Measurements from ENCODE around the gene KLHDC8A. TPM values are rescaled to one million over a fixed set of nuclear protein-coding genes. Genes with fewer than 3 reads are reported as not detected.
A peak's percentile ranks its signal among the peaks of the same experiment; 100 is the strongest.

Gene KLHDC8A
- total RNA-seq, 2 donors from 2014 or later: not detected

DNA sequence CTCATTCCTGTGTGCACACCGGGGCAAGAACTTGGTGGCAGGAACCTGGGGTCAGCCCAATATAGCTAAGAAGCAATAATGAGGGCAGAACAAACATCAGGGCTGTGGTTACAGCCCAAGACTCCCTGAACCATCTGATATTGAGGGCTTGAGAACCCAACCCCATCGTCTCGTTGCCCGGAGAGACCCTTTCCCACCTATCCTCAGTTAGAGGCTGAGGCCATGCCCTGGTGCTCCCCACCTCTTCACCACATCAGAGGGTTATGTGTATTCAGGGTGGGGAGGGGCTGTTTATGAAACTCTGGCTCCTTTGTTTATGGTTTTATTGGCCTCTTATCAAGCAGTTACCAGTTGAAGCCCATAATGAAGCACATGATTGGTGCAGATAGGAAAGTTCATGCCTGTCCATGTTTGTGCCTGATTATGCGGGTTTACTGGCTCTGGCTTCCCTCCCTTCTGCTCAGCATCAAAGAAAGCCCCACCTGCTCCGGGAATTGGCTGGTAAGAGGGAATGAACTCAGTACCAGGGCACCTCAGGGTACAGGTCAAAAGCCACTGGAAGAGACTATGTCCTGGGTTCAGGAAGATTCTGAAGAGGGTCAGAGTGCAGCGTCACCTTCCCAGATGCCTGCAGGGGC, 49.7 kb downstream of the KLHDC8A start:
- no peaks in the 10 kb centered on the region for H3K36me3 ChIP-seq
- no peak for ATAC-seq (ENCODE audit: insufficient number of reproducible peaks, low FRiP score, low read depth)
- no peaks in the 10 kb centered on the region for H3K27me3 ChIP-seq (replicated peaks; ENCODE audit: insufficient read depth)

GRCh38 chr1:205304695-205305070, 52.0 kb downstream of the KLHDC8A start:
- no peaks in the 10 kb centered on the region for H3K36me3 ChIP-seq
- no peak for ATAC-seq (ENCODE audit: insufficient number of reproducible peaks, low FRiP score, low read depth)
- H3K4me1 ChIP-seq (ENCODE audit: control insufficient read depth in 1 of 2, low read depth in 2 of 2): peaks cover 10 to 14% of the 10 kb centered on the region in 2 donors
- DNase-seq (ENCODE audit: low spot score): no peak
- H3K27me3 ChIP-seq (replicated peaks; ENCODE audit: insufficient read depth): no peaks in the 10 kb centered on the region
- H3K27ac ChIP-seq: no peak overlapping the region
- no peaks in the 10 kb centered on the region for H3K9me3 ChIP-seq
- TF ChIP-seq, protein P1, sequence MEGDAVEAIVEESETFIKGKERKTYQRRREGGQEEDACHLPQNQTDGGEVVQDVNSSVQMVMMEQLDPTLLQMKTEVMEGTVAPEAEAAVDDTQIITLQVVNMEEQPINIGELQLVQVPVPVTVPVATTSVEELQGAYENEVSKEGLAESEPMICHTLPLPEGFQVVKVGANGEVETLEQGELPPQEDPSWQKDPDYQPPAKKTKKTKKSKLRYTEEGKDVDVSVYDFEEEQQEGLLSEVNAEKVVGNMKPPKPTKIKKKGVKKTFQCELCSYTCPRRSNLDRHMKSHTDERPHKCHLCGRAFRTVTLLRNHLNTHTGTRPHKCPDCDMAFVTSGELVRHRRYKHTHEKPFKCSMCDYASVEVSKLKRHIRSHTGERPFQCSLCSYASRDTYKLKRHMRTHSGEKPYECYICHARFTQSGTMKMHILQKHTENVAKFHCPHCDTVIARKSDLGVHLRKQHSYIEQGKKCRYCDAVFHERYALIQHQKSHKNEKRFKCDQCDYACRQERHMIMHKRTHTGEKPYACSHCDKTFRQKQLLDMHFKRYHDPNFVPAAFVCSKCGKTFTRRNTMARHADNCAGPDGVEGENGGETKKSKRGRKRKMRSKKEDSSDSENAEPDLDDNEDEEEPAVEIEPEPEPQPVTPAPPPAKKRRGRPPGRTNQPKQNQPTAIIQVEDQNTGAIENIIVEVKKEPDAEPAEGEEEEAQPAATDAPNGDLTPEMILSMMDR (IDR thresholded peaks at IDR 0.05): no peak
- no peak overlapping the region for H3K4me3 ChIP-seq

More for the DNA sequence above, 49.7 kb downstream of the KLHDC8A start:
- Histone ChIP-seq H3K4me1 (ENCODE audit: control insufficient read depth in 1 of 2, low read depth in 2 of 2) (peaks cover 0 to 3% of the 10 kb centered on the region in 2 donors), H3K4me3 (no peak overlapping the region), H3K27ac (no peak overlapping the region), H3K9me3 (no peaks in the 10 kb centered on the region)
- DNase-seq (ENCODE audit: low spot score): no peak
- TF ChIP-seq, protein P1 (IDR thresholded peaks at IDR 0.05): no peak

DNA sequence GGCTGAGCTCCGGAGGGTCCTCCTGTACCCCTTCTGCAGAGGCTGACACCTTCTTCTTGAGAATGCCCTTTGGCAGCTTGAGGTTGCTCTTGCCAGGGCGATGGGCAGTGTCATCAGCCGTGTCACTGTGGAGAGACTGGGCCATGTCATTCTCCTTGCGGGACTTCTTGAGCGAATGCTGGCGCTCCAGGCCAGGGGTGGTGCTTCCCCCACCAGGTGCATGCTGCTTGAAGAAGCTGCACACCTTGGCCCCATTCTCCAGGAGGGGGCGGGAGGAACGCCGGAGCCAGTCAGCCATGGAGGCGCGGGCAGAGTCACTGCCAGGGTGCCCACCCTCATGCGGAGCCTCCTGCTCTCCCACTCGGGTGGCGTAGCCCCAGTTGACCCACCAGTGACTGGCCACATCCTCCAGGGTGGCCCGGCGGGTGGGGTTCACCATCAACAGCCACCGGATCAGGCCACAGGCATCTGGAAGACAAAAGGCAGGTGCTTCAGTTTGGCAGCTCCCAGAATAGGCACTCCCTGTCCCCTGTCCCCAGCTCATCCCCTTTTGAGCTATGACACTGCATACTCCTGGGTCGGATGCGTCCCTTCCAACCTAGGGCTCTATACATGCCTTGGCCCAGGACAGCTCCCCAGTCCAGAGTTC, 52.6 kb downstream of the KLHDC8A start:
- TF ChIP-seq, protein P1 (IDR thresholded peaks at IDR 0.05): no peak
- no peak overlapping the region for H3K27ac ChIP-seq
- peaks cover 10 to 14% of the 10 kb centered on the region in 2 donors for H3K4me1 ChIP-seq (ENCODE audit: control insufficient read depth in 1 of 2, low read depth in 2 of 2)
- no peaks in the 10 kb centered on the region for H3K9me3 ChIP-seq
- H3K36me3 ChIP-seq: no peaks in the 10 kb centered on the region
- H3K4me3 ChIP-seq: no peak overlapping the region
- DNase-seq (ENCODE audit: low spot score) (no peak), ATAC-seq (ENCODE audit: insufficient number of reproducible peaks, low FRiP score, low read depth) (no peak)
- H3K27me3 ChIP-seq (replicated peaks; ENCODE audit: insufficient read depth): no peaks in the 10 kb centered on the region

DNA sequence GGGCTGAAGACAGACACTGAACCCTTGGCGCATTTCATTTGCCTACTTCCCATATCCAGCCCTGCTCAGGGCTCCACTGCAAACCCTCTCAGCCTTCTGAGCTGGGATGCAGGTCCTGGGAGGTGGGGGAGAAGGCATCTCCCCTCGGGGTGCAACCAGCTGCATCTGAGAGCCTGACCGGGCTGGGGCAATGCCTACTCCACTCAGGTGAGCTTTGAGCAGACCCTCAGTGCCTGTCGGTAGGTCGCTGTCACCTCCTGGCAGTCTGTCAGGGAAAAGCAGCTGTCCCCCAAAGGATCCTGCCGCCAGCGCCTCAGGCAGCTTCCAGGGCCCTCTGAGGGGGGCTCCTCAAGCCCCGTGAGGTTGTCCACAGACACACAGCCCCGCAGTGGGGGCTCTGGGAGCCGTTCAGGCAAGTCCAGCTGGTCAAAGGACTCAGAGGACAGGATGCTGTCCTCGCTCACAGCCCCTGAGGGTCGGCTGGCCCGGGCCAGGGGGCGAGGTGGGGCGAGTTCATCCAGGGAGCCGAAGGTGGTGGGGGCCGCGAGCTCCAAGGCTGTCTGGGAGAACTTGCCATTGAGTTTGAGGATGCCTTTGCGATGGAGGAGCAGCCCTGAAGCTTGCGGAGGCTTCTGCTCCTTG, 53.4 kb downstream of the KLHDC8A start:
- ATAC-seq (ENCODE audit: insufficient number of reproducible peaks, low FRiP score, low read depth) (no peak), DNase-seq (ENCODE audit: low spot score) (no peak)
- Histone ChIP-seq H3K36me3 (no peaks in the 10 kb centered on the region), H3K4me1 (ENCODE audit: control insufficient read depth in 1 of 2, low read depth in 2 of 2) (peaks cover 10 to 14% of the 10 kb centered on the region in 2 donors), H3K4me3 (no peak overlapping the region), H3K27me3 (replicated peaks; ENCODE audit: insufficient read depth) (no peaks in the 10 kb centered on the region), H3K9me3 (no peaks in the 10 kb centered on the region), H3K27ac (no peak overlapping the region)
- TF ChIP-seq, protein P1 (IDR thresholded peaks at IDR 0.05): no peak

DNA sequence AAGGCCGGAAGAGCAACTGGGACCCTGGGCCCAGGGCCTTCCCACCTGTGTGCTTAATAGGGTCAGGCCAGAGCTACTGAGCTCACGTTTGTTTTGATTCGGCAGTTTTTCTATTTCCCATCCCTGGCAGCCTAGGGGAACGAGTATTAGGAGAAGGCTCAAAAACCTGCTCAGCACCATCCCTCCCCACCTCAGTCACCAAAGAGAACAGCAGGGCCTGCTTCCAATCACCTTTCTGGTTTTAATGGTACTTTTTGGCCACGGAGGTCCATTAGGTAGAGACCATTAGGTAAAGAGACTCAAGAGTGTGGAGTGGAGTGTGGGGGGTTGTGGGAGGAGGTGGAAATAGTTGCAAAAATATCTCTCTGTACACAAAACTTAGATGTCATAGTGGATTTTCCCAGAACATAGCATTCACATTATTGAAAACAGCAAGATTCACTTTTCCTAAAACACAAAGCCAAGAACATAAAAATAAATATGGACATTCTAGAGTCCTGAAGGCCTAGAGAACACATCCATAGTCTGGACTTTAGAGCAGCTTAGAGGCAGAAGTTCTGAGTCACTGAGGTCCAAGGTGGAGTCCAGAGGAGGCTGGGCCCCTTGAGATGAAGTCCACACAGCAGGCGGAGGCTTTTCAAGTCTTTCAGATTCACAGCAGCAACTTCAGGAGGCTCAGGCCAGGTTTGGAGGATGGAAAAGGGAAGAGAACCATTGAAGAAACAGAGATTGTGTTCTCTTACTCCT, 54.7 kb downstream of the KLHDC8A start:
- no peak for DNase-seq (ENCODE audit: low spot score)
- Histone ChIP-seq H3K27me3 (replicated peaks; ENCODE audit: insufficient read depth) (no peaks in the 10 kb centered on the region), H3K27ac (peak overlapping the region in 1 of 2 donors; percentile 34)

More for the DNA sequence above, 54.7 kb downstream of the KLHDC8A start:
- peaks cover 10 to 14% of the 10 kb centered on the region in 2 donors for H3K4me1 ChIP-seq (ENCODE audit: control insufficient read depth in 1 of 2, low read depth in 2 of 2)
- no peaks in the 10 kb centered on the region for H3K36me3 ChIP-seq
- H3K4me3 ChIP-seq: no peak overlapping the region
- TF ChIP-seq, protein P1 (IDR thresholded peaks at IDR 0.05): no peak
- ATAC-seq (ENCODE audit: insufficient number of reproducible peaks, low FRiP score, low read depth): no peak
- H3K9me3 ChIP-seq: no peaks in the 10 kb centered on the region
